OCI-LY1 (cell line): ENCODE results near the gene IDE.

Experiments
- H2AFZ ChIP-seq: fragments of 200-600 bp; sonication (generic), shearing (Covaris generic); 2 replicates; pipeline ENCODE4 v1.6.0; 2014; ENCODE audit warnings: antibody characterized with exemption, mild to moderate bottlenecking, low read length
- H3F3A ChIP-seq: fragments of 200-600 bp; sonication (generic), shearing (Covaris generic); 2 replicates; pipeline ENCODE4 v1.6.0; 2014; ENCODE audit warnings: mild to moderate bottlenecking, antibody characterized with exemption, low read length, moderate library complexity; ENCODE audit not compliant: insufficient read depth
- H3K27ac ChIP-seq: fragments of 200-600 bp; sonication (generic); 2 replicates; pipeline ENCODE4 v1.5.1; 2014; ENCODE audit warnings: low read length, mixed run types, mild to moderate bottlenecking, low read depth; ENCODE audit not compliant: poor library complexity, severe bottlenecking
- H3K27me3 ChIP-seq: fragments of 200-600 bp; sonication (generic); 2 replicates; pipeline ENCODE4 v1.6.0; 2014; ENCODE audit warnings: antibody characterized with exemption, mild to moderate bottlenecking, low read length, moderate library complexity; ENCODE audit not compliant: insufficient read depth
- H3K36me3 ChIP-seq: fragments of 200-600 bp; sonication (generic); 2 replicates; pipeline ENCODE4 v1.6.1; 2014; ENCODE audit warnings: mild to moderate bottlenecking, antibody characterized with exemption, low read length, moderate library complexity, mixed read lengths; ENCODE audit not compliant: insufficient read depth
- H3K4me1 ChIP-seq: fragments of 200-600 bp; sonication (generic); 2 replicates; pipeline ENCODE4 v1.5.1; 2014; ENCODE audit warnings: mild to moderate bottlenecking, low read length, moderate library complexity; ENCODE audit not compliant: insufficient read depth, severe bottlenecking
- H3K4me2 ChIP-seq: fragments of 200-600 bp; sonication (generic), shearing (Covaris generic); 2 replicates; pipeline ENCODE4 v1.6.1; 2014; ENCODE audit warnings: low read length
- H3K4me3 ChIP-seq: fragments of 200-600 bp; sonication (generic); 2 replicates; pipeline ENCODE4 v1.5.1; 2014; ENCODE audit warnings: low read length, low read depth, mild to moderate bottlenecking, mixed read lengths; ENCODE audit not compliant: poor library complexity, severe bottlenecking
- H3K79me2 ChIP-seq: fragments of 200-600 bp; shearing (Covaris generic); 2 replicates; pipeline ENCODE4 v1.6.1; 2016; ENCODE audit warnings: mixed run types, low read length, mixed read lengths; ENCODE audit not compliant: insufficient read depth
- H3K9ac ChIP-seq: fragments of 200-600 bp; sonication (generic), shearing (Covaris generic); 2 replicates; pipeline ENCODE4 v1.6.1; 2014; ENCODE audit warnings: mild to moderate bottlenecking, low read length, mixed read lengths
- H3K9me2 ChIP-seq: fragments of 200-600 bp; sonication (generic), shearing (Covaris generic); 2 replicates; pipeline ENCODE4 v1.6.1; 2014; ENCODE audit warnings: low read depth, mild to moderate bottlenecking, low read length, mixed read lengths
- H3K9me3 ChIP-seq: fragments of 200-600 bp; shearing (Covaris generic); 2 replicates; pipeline ENCODE4 v1.6.1; 2014; ENCODE audit warnings: low read length, mixed read lengths
- H4K20me1 ChIP-seq: fragments of 200-600 bp; sonication (generic), shearing (Covaris generic); 2 replicates; pipeline ENCODE4 v1.6.0; 2016; ENCODE audit warnings: mild to moderate bottlenecking, low read length; ENCODE audit not compliant: insufficient read depth
- CTCF ChIP-seq: fragments of 200-600 bp; sonication (generic), shearing (Covaris generic); IDR thresholded peaks from 2 replicates; pipeline ENCODE4 v1.5.1; 2017; ENCODE audit warnings: mild to moderate bottlenecking, antibody characterized with exemption, low read length, moderate library complexity, mixed read lengths
- EZH2 ChIP-seq: fragments of 200-600 bp; sonication (generic), shearing (Covaris generic); IDR thresholded peaks from 2 replicates; pipeline ENCODE4 v1.8.0; 2017; ENCODE audit warnings: borderline replicate concordance, mixed run types, mild to moderate bottlenecking, antibody characterized with exemption, low read length, moderate library complexity, mixed read lengths

IDE gene

GRCh38 chr10:92604841-92605240 lies 30.9 kb upstream of the IDE start:
- H3K4me3 ChIP-seq = no peak overlapping the region
- H3K9ac ChIP-seq = no peak overlapping the region
- H2AFZ ChIP-seq = no peak overlapping the region
- no peak for TF ChIP-seq CTCF
- no peak for TF ChIP-seq EZH2
- H3K4me1 ChIP-seq = peaks cover 23% of the 10 kb centered on the region
- no peaks in the 10 kb centered on the region for H4K20me1 ChIP-seq
- no peaks in the 10 kb centered on the region for H3K9me2 ChIP-seq
- no peak overlapping the region for H3K27ac ChIP-seq
- peaks cover 39% of the 10 kb centered on the region for H3K36me3 ChIP-seq
- H3K79me2 ChIP-seq = peaks cover 65% of the 10 kb centered on the region
- no peak overlapping the region for H3K4me2 ChIP-seq
- no peaks in the 10 kb centered on the region for H3K27me3 ChIP-seq
- H3K9me3 ChIP-seq = no peaks in the 10 kb centered on the region
- H3F3A ChIP-seq = no peaks in the 10 kb centered on the region

GRCh38 chr10:92598321-92598720 lies 24.4 kb upstream of the IDE start:
- Histone ChIP-seq H3K27ac (no peak overlapping the region), H3K4me2 (no peak overlapping the region), H3K9me2 (no peaks in the 10 kb centered on the region), H3K9ac (no peak overlapping the region), H3K27me3 (no peaks in the 10 kb centered on the region), H3F3A (no peaks in the 10 kb centered on the region), H4K20me1 (no peaks in the 10 kb centered on the region), H3K4me1 (peaks cover 40% of the 10 kb centered on the region), H3K36me3 (peaks cover 13% of the 10 kb centered on the region), H3K9me3 (no peaks in the 10 kb centered on the region), H3K79me2 (peaks cover 98% of the 10 kb centered on the region), H2AFZ (no peak overlapping the region), H3K4me3 (no peak overlapping the region)
- no peak for TF ChIP-seq EZH2
- no peak for TF ChIP-seq CTCF

GRCh38 chr10:92595505-92595904 lies 21.6 kb upstream of the IDE start:
- Histone ChIP-seq H3K27me3 (no peaks in the 10 kb centered on the region), H3K9me2 (no peaks in the 10 kb centered on the region), H3K9me3 (no peaks in the 10 kb centered on the region), H3K4me2 (peak overlapping the region; percentile 93), H3K4me1 (peaks cover 36% of the 10 kb centered on the region), H3K79me2 (peaks cover 71% of the 10 kb centered on the region), H3K27ac (peak overlapping the region; percentile 27), H3K4me3 (peak overlapping the region; percentile 82), H3K36me3 (peaks cover 13% of the 10 kb centered on the region), H4K20me1 (no peaks in the 10 kb centered on the region), H3F3A (0 out of 2 replicates have a peak, but pooled peaks cover 2% of the 10 kb centered on the region), H3K9ac (peak overlapping the region; percentile 92), H2AFZ (no peak overlapping the region)
- TF ChIP-seq EZH2 = no peak
- TF ChIP-seq CTCF = no peak
